IPS-15b (cell line): ENCODE measurements around the gene CTNNB1.

Experiments
- H3K27me3 ChIP-seq: one replicate; pipeline ENCODE4 v1.6.1; 2013; ENCODE audit warnings: low read length; ENCODE audit not compliant: control insufficient read depth, insufficient read depth
- H3K36me3 ChIP-seq: one replicate; pipeline ENCODE4 v1.6.1; 2013; ENCODE audit warnings: low read length; ENCODE audit not compliant: control insufficient read depth, insufficient read depth
- H3K4me1 ChIP-seq: one replicate; pipeline ENCODE4 v1.6.1; 2013; ENCODE audit warnings: mild to moderate bottlenecking, low read length; ENCODE audit not compliant: control insufficient read depth, insufficient read depth
- H3K4me3 ChIP-seq: one replicate; pipeline ENCODE4 v1.5.1; 2013; ENCODE audit warnings: low read depth, low read length
- H3K9ac ChIP-seq: one replicate; pipeline ENCODE4 v1.6.1; 2013; ENCODE audit warnings: low read depth, mild to moderate bottlenecking, low read length
- H3K9me3 ChIP-seq: one replicate; pipeline ENCODE4 v1.6.1; 2013; ENCODE audit warnings: mild to moderate bottlenecking, low read length; ENCODE audit not compliant: control insufficient read depth, insufficient read depth

The CTNNB1 gene

DNA sequence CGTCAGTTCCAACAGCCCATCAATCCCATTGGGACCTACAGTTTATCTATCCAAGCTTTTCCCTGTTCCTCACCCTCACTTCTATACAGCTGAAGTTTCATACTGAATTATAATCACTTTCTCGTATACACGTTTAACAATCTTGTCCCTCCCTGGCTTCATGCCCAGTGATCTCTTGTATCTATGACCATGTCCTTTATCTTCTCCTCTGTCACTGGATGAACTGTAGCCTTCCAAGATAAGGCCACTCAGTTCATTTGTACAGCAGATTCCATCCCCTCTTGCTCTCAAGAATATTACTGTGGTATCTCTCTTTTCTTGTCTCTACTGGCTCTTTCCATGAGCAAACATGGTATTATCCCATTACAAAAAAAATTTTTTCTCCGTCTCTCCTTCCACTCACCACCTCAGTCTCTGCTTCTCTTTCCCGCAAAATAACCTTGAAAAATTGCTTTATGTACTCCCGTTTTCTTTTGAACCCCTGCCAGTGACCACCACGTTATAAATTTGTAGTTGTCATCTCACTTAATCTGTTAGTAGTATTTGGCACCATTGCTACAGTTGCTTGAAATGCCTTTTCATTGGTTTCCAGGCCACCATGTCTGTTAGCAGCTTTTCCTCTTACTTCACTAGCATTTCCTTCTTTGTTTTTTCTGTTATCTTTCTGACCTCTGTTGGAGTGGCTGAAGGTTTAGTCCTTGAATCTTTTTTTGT, 9.4 kb downstream of the CTNNB1 start:
- Histone ChIP-seq H3K27me3 (no peaks in the 10 kb centered on the region), H3K4me1 (peaks cover 57% of the 10 kb centered on the region), H3K9me3 (no peaks in the 10 kb centered on the region), H3K9ac (no peak overlapping the region), H3K4me3 (no peak overlapping the region), H3K36me3 (no peaks in the 10 kb centered on the region)

DNA sequence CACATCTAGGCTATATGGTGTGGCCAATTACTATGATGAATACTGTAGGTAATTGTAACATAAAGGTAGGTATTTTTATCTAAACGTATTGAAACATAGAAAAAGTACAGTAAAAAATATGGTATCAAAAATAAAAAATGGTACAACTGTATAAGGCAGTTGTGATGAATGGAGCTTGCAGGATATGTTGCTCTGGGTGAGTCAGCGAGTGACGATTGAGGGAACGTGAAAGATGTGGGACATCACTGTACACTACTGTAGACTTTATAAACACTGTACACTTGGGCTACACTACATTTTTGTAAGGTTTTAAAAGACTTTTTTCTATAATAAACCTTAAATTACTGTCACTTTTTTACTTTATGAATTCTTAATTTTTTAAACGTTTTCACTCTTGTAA, 10.3 kb downstream of the CTNNB1 start:
- no peaks in the 10 kb centered on the region for H3K27me3 ChIP-seq
- H3K4me1 ChIP-seq = peaks cover 58% of the 10 kb centered on the region
- H3K9ac ChIP-seq = no peak overlapping the region
- no peaks in the 10 kb centered on the region for H3K9me3 ChIP-seq
- no peak overlapping the region for H3K4me3 ChIP-seq
- no peaks in the 10 kb centered on the region for H3K36me3 ChIP-seq

DNA sequence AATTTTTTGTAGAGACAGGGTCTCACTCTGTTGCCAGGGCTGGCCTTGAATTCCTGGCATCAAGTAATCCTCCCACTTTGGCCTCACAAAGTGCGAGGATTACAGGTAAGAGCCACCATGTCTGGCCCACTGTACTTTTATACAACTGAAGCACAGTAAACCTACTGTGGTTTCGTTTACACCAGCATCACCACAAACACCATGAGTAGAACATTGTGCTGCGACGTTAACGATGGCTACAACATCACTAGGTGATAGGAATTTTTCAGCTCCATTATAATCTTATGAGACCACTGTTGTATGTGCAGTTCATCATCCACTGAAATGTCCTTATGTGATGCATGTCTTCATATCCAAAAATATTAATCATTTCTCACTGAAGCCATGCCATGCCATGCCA, 11.7 kb downstream of the CTNNB1 start:
- Histone ChIP-seq H3K27me3 (no peaks in the 10 kb centered on the region), H3K36me3 (no peaks in the 10 kb centered on the region), H3K9me3 (no peaks in the 10 kb centered on the region), H3K9ac (no peak overlapping the region), H3K4me3 (no peak overlapping the region), H3K4me1 (peaks cover 56% of the 10 kb centered on the region)

DNA sequence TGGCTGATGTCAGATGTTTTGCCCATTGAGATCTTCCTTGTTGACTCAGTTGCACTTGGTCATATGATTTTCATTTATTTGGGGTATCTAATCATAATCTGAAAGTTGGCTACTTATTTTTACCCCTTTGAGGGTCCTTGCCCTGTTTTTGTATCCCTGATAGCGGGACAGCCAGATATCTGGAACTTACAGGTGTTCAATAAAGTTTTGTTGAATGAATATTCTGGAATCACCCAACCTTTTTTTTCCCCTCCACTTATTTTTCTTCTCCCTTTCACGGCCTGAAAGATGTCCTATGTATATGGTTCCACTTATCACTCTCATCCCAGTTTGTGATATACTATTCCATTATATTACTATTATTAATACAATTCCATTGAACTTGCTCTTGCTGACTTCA, 12.8 kb downstream of the CTNNB1 start:
- no peaks in the 10 kb centered on the region for H3K36me3 ChIP-seq
- peaks cover 51% of the 10 kb centered on the region for H3K4me1 ChIP-seq
- H3K9ac ChIP-seq = no peak overlapping the region
- H3K9me3 ChIP-seq = no peaks in the 10 kb centered on the region
- no peaks in the 10 kb centered on the region for H3K27me3 ChIP-seq
- no peak overlapping the region for H3K4me3 ChIP-seq

DNA sequence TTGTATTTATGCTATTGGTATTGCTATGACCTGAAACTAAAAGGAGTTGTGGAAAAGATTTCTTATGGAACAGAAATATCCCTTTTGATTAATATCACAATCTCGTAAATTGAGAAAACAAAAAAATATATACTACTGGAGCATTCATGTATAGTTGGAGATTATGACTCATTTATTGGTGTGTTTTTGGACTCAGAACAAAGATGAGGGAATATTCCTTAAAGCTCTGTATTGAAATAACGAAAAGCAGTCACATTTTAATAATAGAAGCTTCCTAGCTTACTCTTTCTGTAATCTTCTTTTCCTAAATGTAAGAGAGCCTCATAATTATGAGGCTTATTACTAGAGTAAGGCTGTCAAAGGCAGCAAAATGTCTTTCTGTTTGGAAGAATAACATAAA, 14.3 kb downstream of the CTNNB1 start:
- Histone ChIP-seq H3K4me3 (no peak overlapping the region), H3K9ac (no peak overlapping the region), H3K36me3 (no peaks in the 10 kb centered on the region), H3K27me3 (no peaks in the 10 kb centered on the region), H3K4me1 (peaks cover 39% of the 10 kb centered on the region), H3K9me3 (no peaks in the 10 kb centered on the region)

DNA sequence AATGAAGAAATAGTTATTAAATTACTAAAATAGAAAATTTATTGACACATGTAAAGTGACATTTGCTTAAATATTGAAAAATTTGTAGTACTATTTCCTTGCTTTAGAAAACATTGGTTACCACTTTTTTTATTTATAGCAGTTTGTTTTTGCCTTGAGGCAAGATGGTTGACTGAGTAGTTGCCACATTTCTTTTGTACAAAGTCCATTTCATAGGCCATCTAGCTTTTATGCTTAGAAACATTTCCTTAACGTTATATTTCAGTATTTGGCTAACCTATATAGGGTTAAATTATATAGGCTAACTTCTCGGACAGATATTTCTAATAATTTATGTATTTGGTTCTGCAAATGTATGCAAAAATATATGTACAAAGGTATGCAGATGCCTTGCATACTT, 17.1 kb downstream of the CTNNB1 start:
- Histone ChIP-seq H3K4me3 (no peak overlapping the region), H3K4me1 (peaks cover 40% of the 10 kb centered on the region), H3K36me3 (no peaks in the 10 kb centered on the region), H3K9ac (no peak overlapping the region), H3K27me3 (no peaks in the 10 kb centered on the region), H3K9me3 (no peaks in the 10 kb centered on the region)

DNA sequence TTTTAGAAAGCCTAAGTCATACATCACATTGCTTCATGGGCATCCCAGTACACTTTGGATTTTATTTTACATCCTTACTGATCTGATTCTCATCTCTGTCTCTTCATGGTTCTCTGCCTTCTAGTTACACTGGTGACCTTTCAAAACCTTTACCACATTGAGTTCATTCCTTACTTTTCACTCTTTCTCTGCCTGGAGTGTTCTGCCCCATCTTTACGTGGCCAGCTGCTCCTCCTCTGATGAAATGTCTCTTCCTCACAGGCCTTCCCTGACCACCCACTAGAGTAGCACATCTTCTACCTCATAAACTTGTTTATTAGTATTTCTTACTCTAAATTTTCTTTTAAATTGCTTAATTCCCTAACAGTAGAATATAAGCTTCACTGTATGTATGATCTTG, 17.7 kb downstream of the CTNNB1 start:
- Histone ChIP-seq H3K36me3 (no peaks in the 10 kb centered on the region), H3K4me1 (peaks cover 40% of the 10 kb centered on the region), H3K4me3 (no peak overlapping the region), H3K9ac (no peak overlapping the region), H3K9me3 (no peaks in the 10 kb centered on the region), H3K27me3 (no peaks in the 10 kb centered on the region)

DNA sequence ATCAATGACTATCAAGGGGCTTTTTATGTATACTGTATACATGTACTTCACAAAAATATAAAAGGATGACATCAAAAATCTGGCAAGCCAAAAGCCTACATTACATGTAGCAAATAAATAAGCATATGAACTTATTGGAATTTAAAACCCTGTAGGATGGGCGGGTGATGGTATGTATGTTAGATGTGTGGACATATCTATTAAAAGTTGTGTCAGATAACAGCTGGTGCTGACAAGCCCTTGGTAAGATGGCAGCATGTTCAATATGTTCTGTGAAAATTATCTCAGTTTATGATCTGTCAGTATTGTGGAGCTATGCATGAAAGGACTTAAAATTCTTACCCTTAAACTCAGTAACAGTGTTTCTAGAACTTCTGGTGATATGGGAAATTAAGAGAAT, 20.1 kb downstream of the CTNNB1 start:
- Histone ChIP-seq H3K4me3 (no peak overlapping the region), H3K36me3 (peaks cover under 1% of the 10 kb centered on the region), H3K9ac (no peak overlapping the region), H3K27me3 (no peaks in the 10 kb centered on the region), H3K9me3 (no peaks in the 10 kb centered on the region), H3K4me1 (peaks cover 19% of the 10 kb centered on the region)

DNA sequence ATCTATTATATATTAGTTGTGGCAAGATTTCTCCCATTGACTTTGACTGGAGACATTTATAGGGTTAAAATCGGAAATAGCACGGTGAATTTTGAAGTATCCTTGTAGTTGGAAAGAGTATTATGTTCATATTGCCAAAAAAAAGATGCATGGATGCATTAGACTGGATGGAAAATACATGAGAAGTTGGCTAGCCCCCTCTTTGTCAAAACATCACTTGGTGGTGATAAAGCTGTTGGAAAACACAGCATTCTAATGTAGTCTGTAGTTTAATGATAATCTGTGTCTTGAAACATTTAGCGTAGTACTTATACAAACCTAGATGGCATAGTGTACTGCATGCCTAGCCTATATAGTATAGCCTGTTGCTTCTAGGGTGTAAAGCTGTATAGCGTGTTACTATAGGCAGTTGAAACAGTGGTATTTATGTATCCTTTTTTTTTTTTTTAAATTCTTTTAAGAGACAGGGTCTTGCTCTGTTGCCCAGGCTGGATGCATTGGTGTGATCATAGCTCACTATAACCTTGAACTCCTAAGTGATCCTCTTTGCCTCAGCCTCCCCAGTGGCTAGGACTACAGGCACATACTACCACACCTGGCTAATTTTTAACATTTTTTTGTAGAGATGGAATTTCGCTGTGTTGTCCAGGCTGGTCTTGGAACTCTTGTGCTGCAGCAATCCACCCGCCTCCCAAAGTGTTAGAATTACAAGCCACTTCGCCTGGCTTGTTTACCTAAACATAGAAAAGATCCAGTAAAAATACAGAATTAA, 21.8 kb downstream of the CTNNB1 start:
- Histone ChIP-seq H3K9me3 (no peaks in the 10 kb centered on the region), H3K27me3 (no peaks in the 10 kb centered on the region), H3K4me1 (peaks cover 15% of the 10 kb centered on the region), H3K4me3 (no peak overlapping the region), H3K9ac (no peak overlapping the region), H3K36me3 (peaks cover 18% of the 10 kb centered on the region)

DNA sequence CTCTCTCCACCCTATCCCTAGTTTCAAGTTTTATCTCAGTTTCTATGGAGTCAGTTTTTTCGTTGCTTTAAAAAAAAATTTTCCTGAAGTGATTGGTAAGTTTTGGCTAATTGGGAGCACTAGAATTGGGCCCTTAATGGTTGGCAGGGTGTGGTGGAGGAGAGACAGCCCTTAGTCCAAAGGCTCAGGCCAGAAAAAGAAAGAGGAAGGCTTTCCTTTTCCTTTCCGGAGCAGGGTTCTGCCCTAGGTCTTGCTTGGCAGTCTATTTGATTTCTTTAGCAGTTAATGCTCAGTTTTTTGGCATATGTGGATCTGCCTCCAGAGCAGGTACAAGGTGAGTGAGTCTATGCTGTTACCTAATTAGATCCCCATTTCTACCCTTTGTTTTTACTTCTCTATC, 22.7 kb downstream of the CTNNB1 start:
- Histone ChIP-seq H3K9me3 (no peaks in the 10 kb centered on the region), H3K4me3 (no peak overlapping the region), H3K27me3 (no peaks in the 10 kb centered on the region), H3K9ac (no peak overlapping the region), H3K4me1 (peaks cover 9% of the 10 kb centered on the region), H3K36me3 (peaks cover 20% of the 10 kb centered on the region)

DNA sequence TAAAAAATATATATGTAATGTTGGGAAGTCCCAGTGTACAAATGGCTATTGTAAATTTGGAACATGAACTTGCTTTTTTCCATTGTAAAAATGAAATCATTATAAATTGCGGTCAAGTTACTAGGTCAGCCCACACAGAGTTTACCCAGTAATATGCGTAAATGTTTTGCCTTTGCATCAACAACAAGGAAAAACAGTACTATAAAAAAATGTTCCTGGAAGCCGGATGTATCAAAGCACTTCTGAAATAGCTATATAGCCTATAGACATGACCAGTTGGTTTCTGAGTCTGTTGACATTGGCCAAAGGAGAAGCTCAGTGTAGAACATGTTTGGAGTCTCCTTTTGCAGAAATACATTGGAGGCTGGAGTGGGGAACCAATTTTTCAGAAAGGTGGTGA, 23.2 kb downstream of the CTNNB1 start:
- peaks cover 20% of the 10 kb centered on the region for H3K36me3 ChIP-seq

DNA sequence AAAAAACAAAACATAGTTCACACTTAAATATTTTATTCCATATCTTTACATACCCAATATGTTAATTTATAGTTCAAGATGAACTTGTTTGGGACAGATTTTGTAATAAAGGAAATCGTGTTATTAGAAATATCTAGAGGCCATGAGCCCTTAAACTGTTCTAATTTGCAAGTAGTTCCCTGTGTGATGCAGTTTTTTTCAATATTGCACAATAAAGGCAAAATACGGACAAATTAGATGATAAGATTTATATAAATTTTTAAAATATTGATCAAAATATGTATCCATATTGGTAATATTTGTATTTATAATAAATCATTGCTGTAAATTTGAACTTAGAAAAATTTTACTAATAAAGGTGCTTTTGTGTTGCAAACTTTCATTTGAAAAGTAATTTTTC, 23.8 kb downstream of the CTNNB1 start:
- no peaks in the 10 kb centered on the region for H3K27me3 ChIP-seq
- no peak overlapping the region for H3K4me3 ChIP-seq
- peaks cover 20% of the 10 kb centered on the region for H3K36me3 ChIP-seq

More for the DNA sequence above, 23.2 kb downstream of the CTNNB1 start:
- H3K27me3 ChIP-seq = no peaks in the 10 kb centered on the region
- no peak overlapping the region for H3K4me3 ChIP-seq
- H3K9ac ChIP-seq = no peak overlapping the region
- no peaks in the 10 kb centered on the region for H3K9me3 ChIP-seq
- H3K4me1 ChIP-seq = peaks cover 6% of the 10 kb centered on the region

More for the DNA sequence above, 23.8 kb downstream of the CTNNB1 start:
- no peak overlapping the region for H3K9ac ChIP-seq
- H3K9me3 ChIP-seq = no peaks in the 10 kb centered on the region
- H3K4me1 ChIP-seq = peaks cover 6% of the 10 kb centered on the region
